ENCODE measurements around the gene PSAT1.
A peak's percentile ranks its signal among the peaks of the same experiment; 100 is the strongest.

Gene PSAT1

DNA sequence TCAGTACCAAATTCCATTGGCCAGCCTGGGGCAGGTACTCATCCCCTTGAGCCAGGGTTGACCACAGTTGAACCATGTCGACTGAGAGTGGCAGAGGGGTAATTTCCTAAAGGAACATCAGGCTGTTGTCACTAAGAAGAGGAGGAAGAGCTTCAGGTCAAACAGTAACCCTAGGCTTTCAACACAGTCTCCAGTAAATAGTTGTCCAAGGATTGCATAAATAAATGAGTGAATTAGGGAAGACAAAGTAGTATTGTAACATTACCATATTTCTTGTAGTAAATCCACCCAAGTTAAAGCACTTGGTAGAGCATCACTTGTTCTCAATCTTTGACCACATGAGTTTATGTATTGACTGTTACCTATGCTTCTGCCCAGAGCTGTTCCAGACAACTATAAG, 7.4 kb downstream of the PSAT1 start:
- Histone ChIP-seq H3K4me3 (no peak overlapping the region), H3K36me3 (ENCODE audit: insufficient read depth, low read length) (peaks cover 100% of the 10 kb centered on the region), H3K9me3 (ENCODE audit: low read depth, low read length) (no peaks in the 10 kb centered on the region), H3K9ac (ENCODE audit: insufficient read length) (no peak overlapping the region), H3K27ac (no peak overlapping the region)
- no peak for TF ChIP-seq FOXP2 (optimal IDR thresholded peaks at IDR 0.05; ENCODE audit: control extremely low read depth, extremely low read length, insufficient read depth)
- TF ChIP-seq EZH2 (IDR thresholded peaks at IDR 0.05), result no peak
- TF ChIP-seq POLR2AphosphoS5 (IDR thresholded peaks at IDR 0.05; ENCODE audit: borderline replicate concordance, low read depth, low read length), result no peak
- no peak for DNase-seq (ENCODE audit: low read depth, low spot score)

DNA sequence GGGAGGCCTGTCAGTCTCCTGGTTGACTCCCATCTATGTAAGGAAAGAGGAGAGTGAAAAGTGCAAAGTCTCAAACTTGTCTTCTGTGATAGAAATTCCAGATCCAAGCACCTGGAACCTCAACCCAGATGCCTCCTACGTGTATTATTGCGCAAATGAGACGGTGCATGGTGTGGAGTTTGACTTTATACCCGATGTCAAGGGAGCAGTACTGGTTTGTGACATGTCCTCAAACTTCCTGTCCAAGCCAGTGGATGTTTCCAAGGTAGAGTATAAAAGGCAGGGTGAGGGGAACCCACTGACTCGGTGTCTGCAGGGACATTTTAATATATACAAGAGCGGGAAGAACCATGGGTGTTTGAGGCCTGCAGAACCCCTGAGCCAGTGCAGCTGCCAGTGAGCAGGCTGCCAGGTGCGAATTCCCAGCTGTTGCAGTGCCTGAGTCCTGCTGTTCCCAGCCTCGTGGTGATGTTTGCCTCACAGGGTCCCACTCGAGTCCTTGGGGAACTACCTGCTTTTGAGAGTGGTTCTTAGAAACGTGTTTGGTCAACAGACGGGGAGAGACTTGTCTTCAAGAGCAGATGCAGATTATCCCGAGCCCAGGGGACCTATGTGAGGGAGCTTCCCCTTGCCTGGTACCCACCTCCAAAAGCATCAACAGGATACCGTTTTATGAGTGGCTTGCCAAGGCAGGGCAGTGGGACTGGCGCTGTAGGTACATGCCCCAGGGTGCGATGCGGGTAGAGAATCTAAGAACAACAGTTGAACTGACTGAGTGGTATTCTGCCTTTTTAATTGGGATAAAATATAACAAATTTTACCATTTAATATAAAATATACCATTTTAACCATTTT, 9.5 kb downstream of the PSAT1 start:
- Histone ChIP-seq H3K36me3 (ENCODE audit: insufficient read depth, low read length) (peaks cover 100% of the 10 kb centered on the region), H3K9ac (ENCODE audit: insufficient read length) (no peak overlapping the region), H3K27ac (peak overlapping the region; percentile 60; the same call in 1 of the 2 replicates), H3K4me3 (no peak overlapping the region), H3K9me3 (ENCODE audit: low read depth, low read length) (no peaks in the 10 kb centered on the region)
- TF ChIP-seq FOXP2 (optimal IDR thresholded peaks at IDR 0.05; ENCODE audit: control extremely low read depth, extremely low read length, insufficient read depth) (no peak), EZH2 (IDR thresholded peaks at IDR 0.05) (no peak), POLR2AphosphoS5 (IDR thresholded peaks at IDR 0.05; ENCODE audit: borderline replicate concordance, low read depth, low read length) (no peak)
- DNase-seq (ENCODE audit: low read depth, low spot score), result no peak

- TF ChIP-seq EZH2 (IDR thresholded peaks at IDR 0.05) (no peak), FOXP2 (optimal IDR thresholded peaks at IDR 0.05; ENCODE audit: control extremely low read depth, extremely low read length, insufficient read depth) (no peak), POLR2AphosphoS5 (IDR thresholded peaks at IDR 0.05; ENCODE audit: borderline replicate concordance, low read depth, low read length) (peak; percentile 24; the same call in 1 of the 2 replicates)
- Histone ChIP-seq H3K27ac (peak overlapping the region; percentile 60; the same call in 1 of the 2 replicates), H3K9ac (ENCODE audit: insufficient read length) (no peak overlapping the region), H3K9me3 (ENCODE audit: low read depth, low read length) (no peaks in the 10 kb centered on the region), H3K4me3 (peak overlapping the region; percentile 6; the same call in 1 of the 2 replicates), H3K36me3 (ENCODE audit: insufficient read depth, low read length) (peaks cover 100% of the 10 kb centered on the region)
- no peak for DNase-seq (ENCODE audit: low read depth, low spot score)
Measured at GRCh38 chr9:78307360-78307759, 10.4 kb downstream of the PSAT1 start.

GRCh38 chr9:78309066-78309465, 12.1 kb downstream of the PSAT1 start:
- no peak for TF ChIP-seq POLR2AphosphoS5 (IDR thresholded peaks at IDR 0.05; ENCODE audit: borderline replicate concordance, low read depth, low read length)
- TF ChIP-seq FOXP2 (optimal IDR thresholded peaks at IDR 0.05; ENCODE audit: control extremely low read depth, extremely low read length, insufficient read depth), result no peak
- no peak for TF ChIP-seq EZH2 (IDR thresholded peaks at IDR 0.05)
- H3K9me3 ChIP-seq (ENCODE audit: low read depth, low read length), result no peaks in the 10 kb centered on the region
- H3K36me3 ChIP-seq (ENCODE audit: insufficient read depth, low read length), result peaks cover 98% of the 10 kb centered on the region

GRCh38 chr9:78311075-78311474, 14.2 kb downstream of the PSAT1 start:
- no peak for TF ChIP-seq FOXP2 (optimal IDR thresholded peaks at IDR 0.05; ENCODE audit: control extremely low read depth, extremely low read length, insufficient read depth)
- no peak for TF ChIP-seq EZH2 (IDR thresholded peaks at IDR 0.05)
- no peak for TF ChIP-seq POLR2AphosphoS5 (IDR thresholded peaks at IDR 0.05; ENCODE audit: borderline replicate concordance, low read depth, low read length)

More at GRCh38 chr9:78309066-78309465, 12.1 kb downstream of the PSAT1 start:
- no peak overlapping the region for H3K9ac ChIP-seq (ENCODE audit: insufficient read length)
- H3K27ac ChIP-seq, result no peak overlapping the region
- no peak for DNase-seq (ENCODE audit: low read depth, low spot score)
- H3K4me3 ChIP-seq, result no peak overlapping the region

DNA sequence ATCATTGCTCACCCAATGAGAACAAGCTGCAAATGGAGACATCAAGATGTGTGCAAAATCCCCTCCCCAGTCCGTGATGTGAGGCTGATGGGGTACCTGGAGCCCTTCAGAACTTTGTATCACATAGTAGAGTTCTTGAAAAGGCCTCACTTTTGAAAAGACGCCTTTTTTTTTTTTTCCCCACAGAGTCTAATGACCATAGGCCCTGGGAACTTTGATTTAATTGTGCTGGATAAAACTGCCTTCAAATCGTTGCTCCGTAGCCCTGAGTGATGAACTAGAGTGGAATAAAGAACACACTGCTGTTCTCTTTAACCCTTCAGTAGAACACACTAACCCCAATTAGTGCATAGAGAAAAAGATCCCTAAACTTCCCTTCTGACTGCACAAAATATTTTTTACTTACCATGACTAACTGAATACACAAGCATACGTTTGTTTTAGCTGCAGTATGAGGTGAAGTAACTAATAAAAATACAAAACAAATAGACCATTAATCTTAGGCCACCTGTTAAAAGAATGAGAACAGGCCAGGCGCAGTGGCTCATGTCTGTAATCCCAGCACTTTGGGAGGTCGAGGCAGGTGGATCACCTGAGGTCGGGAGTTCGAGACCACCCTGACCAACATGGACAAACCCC, 15.1 kb downstream of the PSAT1 start:
- Histone ChIP-seq H3K36me3 (ENCODE audit: insufficient read depth, low read length) (peaks cover 95% of the 10 kb centered on the region), H3K9ac (ENCODE audit: insufficient read length) (no peak overlapping the region), H3K27ac (no peak overlapping the region), H3K9me3 (ENCODE audit: low read depth, low read length) (no peaks in the 10 kb centered on the region), H3K4me3 (no peak overlapping the region)
- TF ChIP-seq EZH2 (IDR thresholded peaks at IDR 0.05) (no peak), FOXP2 (optimal IDR thresholded peaks at IDR 0.05; ENCODE audit: control extremely low read depth, extremely low read length, insufficient read depth) (no peak), POLR2AphosphoS5 (IDR thresholded peaks at IDR 0.05; ENCODE audit: borderline replicate concordance, low read depth, low read length) (no peak)
- no peak for DNase-seq (ENCODE audit: low read depth, low spot score)

More at GRCh38 chr9:78311075-78311474, 14.2 kb downstream of the PSAT1 start:
- Histone ChIP-seq H3K4me3 (no peak overlapping the region), H3K27ac (no peak overlapping the region), H3K36me3 (ENCODE audit: insufficient read depth, low read length) (peaks cover 95% of the 10 kb centered on the region), H3K9me3 (ENCODE audit: low read depth, low read length) (no peaks in the 10 kb centered on the region), H3K9ac (ENCODE audit: insufficient read length) (no peak overlapping the region)
- no peak for DNase-seq (ENCODE audit: low read depth, low spot score)

DNA sequence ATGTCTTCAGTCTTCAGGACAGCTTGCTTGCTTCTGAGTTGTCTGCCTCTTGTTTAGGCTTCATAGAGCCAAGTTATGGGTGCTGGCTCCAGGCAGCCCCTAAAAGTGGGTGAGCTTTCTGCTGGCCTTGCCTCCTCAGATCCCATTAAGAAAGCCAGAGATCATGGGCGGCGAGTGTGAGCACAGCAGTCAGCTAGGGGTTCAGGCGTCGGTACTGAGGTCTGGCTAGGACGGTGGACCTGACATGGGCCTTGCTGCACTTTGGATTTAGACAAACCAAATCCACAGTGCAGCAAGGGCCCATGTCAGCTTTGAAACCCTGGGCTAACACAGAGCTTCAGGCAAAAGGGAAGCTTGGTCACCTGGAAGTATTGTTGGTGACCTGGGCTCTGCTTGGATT, 17.6 kb downstream of the PSAT1 start:
- Histone ChIP-seq H3K9me3 (ENCODE audit: low read depth, low read length) (no peaks in the 10 kb centered on the region), H3K9ac (ENCODE audit: insufficient read length) (no peak overlapping the region), H3K27ac (no peak overlapping the region), H3K4me3 (no peak overlapping the region), H3K36me3 (ENCODE audit: insufficient read depth, low read length) (peaks cover 95% of the 10 kb centered on the region)
- DNase-seq (ENCODE audit: low read depth, low spot score), result no peak
- no peak for TF ChIP-seq POLR2AphosphoS5 (IDR thresholded peaks at IDR 0.05; ENCODE audit: borderline replicate concordance, low read depth, low read length)
- no peak for TF ChIP-seq EZH2 (IDR thresholded peaks at IDR 0.05)
- TF ChIP-seq FOXP2 (optimal IDR thresholded peaks at IDR 0.05; ENCODE audit: control extremely low read depth, extremely low read length, insufficient read depth), result no peak
